ENCODE results near the gene NECAP2. TPM values are rescaled to one million over a fixed set of nuclear protein-coding genes. Genes with fewer than 3 reads are reported as not detected.
A peak's percentile ranks its signal among the peaks of the same experiment; 100 is the strongest.

Gene NECAP2
- total and polyA plus RNA-seq, 10 of the 15 experiments (the other 5 are each of a cell fraction or from before 2014, with no cell fraction given): 16.3 to 98.0 (median 57.4) TPM

- TF ChIP-seq USF1 (IDR thresholded peaks at IDR 0.05; ENCODE audit: borderline replicate concordance, extremely low read length, insufficient read depth, low read depth, low read length): peak; percentile 55
- peak; percentile 97 for TF ChIP-seq POLR2AphosphoS5 (IDR thresholded peaks at IDR 0.05; ENCODE audit: low read length)
- TF ChIP-seq PML (IDR thresholded peaks at IDR 0.05; ENCODE audit: low read length): peak; percentile 91
- no peak for TF ChIP-seq ZSCAN29 (IDR thresholded peaks at IDR 0.05)
- peak in 1 of 2 experiments; percentile 39; a peak in 1 of 4 replicates for TF ChIP-seq IKZF2 (IDR thresholded peaks at IDR 0.05)
- TF ChIP-seq POLR2A (IDR thresholded peaks at IDR 0.05; ENCODE audit: low read depth, low read length): peak; percentile 99
- TF ChIP-seq SMARCA5 (IDR thresholded peaks at IDR 0.05): peak; percentile 94
- TF ChIP-seq NR2F1 (conservative IDR thresholded peaks at IDR 0.05): 0 out of 2 replicates have a peak, but pooled peaks have one; percentile 9
- TF ChIP-seq BHLHE40 (IDR thresholded peaks at IDR 0.05; ENCODE audit: borderline replicate concordance in 1 of 2, low read depth in 2 of 2, low read length in 1 of 2): peak; percentile 59 to 79; a peak in 3 of 4 replicates
- TF ChIP-seq TBL1XR1 (IDR thresholded peaks at IDR 0.05; ENCODE audit: low read depth, low read length): no peak
- 0 out of 2 replicates have a peak, but pooled peaks have one; percentile 1 for TF ChIP-seq NRF1 (conservative IDR thresholded peaks at IDR 0.05; ENCODE audit: low read depth, low read length)
- 0 out of 2 replicates have a peak, but pooled peaks have one; percentile 34 for TF ChIP-seq SIN3A (IDR thresholded peaks at IDR 0.05; ENCODE audit: low read depth, low read length)
- TF ChIP-seq ELK1 (IDR thresholded peaks at IDR 0.05; ENCODE audit: low read depth, low read length): peak; percentile 82
- no peak for TF ChIP-seq FOXK2 (IDR thresholded peaks at IDR 0.05)
- TF ChIP-seq ASH2L (IDR thresholded peaks at IDR 0.05; ENCODE audit: borderline replicate concordance, low read depth): 0 out of 2 replicates have a peak, but pooled peaks have one; percentile 27
- peak; percentile 81 for TF ChIP-seq RUNX3 (IDR thresholded peaks at IDR 0.05; ENCODE audit: low read length)
- peak; percentile 84 for TF ChIP-seq LARP7 (IDR thresholded peaks at IDR 0.05)
- TF ChIP-seq GATAD2B (conservative IDR thresholded peaks at IDR 0.05; ENCODE audit: low read depth): peak; percentile 80
- 0 out of 2 replicates have a peak, but pooled peaks have one; percentile 24 for TF ChIP-seq RCOR1 (conservative IDR thresholded peaks at IDR 0.05; ENCODE audit: low read depth, low read length)
- TF ChIP-seq CREB1 (IDR thresholded peaks at IDR 0.05; ENCODE audit: low read depth): peak; percentile 86; the same call in 1 of the 2 replicates
- peak; percentile 72; the same call in 1 of the 2 replicates for TF ChIP-seq DPF2 (IDR thresholded peaks at IDR 0.05)
- TF ChIP-seq RELA (IDR thresholded peaks at IDR 0.05; ENCODE audit: borderline replicate concordance, partially characterized antibody): peak; percentile 52
- TF ChIP-seq ZBTB40 (IDR thresholded peaks at IDR 0.05; ENCODE audit: borderline replicate concordance): peak; percentile 90
Measured at GRCh38 chr1:16440470-16441281, at the start of gene NECAP2 (continued).

Measured in GM12878 (cell line).